Measurements from ENCODE around the gene DPF3. TPM values are rescaled to one million over a fixed set of nuclear protein-coding genes. Genes with fewer than 3 reads are reported as not detected.
A peak's percentile ranks its signal among the peaks of the same experiment; 100 is the strongest.

The DPF3 gene
- total RNA-seq, 2 experiments from 2014 or later: 3.8 to 4.1 TPM

DNA sequence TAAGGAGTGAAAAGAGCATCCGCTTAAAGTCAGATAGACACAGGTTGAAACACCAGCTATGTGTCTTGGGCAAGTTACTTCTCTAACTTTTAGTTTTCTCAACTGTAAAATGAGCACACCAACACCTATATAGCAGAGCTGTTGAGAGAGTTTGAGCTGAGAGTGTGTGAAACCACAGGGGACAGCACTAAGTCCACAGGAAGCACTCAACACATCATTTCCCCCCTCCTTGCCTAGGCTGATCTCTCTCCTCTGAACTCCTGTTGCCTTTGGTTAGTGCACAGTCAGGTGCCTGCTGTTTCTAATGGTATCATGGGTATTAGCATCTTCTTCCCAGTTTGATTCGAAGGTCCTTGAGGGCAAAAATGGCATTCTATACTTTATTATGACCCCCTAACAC is 176.7 kb downstream of the DPF3 start:
- Mint-ChIP-seq H3K4me3 (no peak overlapping the region), H3K36me3 (peaks cover 3% of the 10 kb centered on the region), H3K9me3 (no peaks in the 10 kb centered on the region)

GRCh38 chr14:72716476-72716875 is 177.4 kb downstream of the DPF3 start:
- Mint-ChIP-seq H3K27me3 (no peaks in the 10 kb centered on the region), H3K4me3 (no peak overlapping the region), H3K36me3 (peaks cover 4% of the 10 kb centered on the region), H3K27ac (peak overlapping the region; percentile 37), H3K9me3 (no peaks in the 10 kb centered on the region), H3K4me1 (peaks cover 34% of the 10 kb centered on the region)
- POLR2A ChIA-PET: interaction anchor here (1.8 kb wide), 1 partner anchor 175 kb away, joined by 5 read pairs; no protein-coding TSS in a partner anchor
- ATAC-seq (ENCODE audit: low read depth): no peak
- no peak for DNase-seq

More for the DNA sequence above, 176.7 kb downstream of the DPF3 start:
- Mint-ChIP-seq H3K4me1 (peaks cover 34% of the 10 kb centered on the region), H3K27ac (no peak overlapping the region), H3K27me3 (no peaks in the 10 kb centered on the region)
- DNase-seq (no peak), ATAC-seq (ENCODE audit: low read depth) (no peak)
- POLR2A ChIA-PET: no interaction called here

DNA sequence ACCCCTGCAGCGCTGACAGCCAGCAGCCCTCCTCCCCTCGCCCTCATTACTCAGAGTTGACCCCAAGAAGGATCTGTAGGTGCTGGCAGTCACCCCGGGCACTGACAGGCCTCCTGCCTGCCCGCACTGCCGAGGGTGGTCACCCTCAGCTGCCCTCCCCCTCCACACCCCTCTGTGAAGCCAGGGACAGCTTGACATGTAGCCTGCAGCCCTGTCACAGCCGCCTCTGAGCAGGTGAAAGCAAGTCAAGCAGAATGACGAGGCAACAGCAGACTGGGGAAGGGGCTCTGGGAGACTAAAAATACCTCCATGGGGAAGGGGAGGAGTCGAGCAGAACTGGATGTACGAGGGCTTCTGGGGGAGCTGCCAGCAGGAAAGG is 178.1 kb downstream of the DPF3 start:
- peaks cover 34% of the 10 kb centered on the region for H3K4me1 Mint-ChIP-seq

DNA sequence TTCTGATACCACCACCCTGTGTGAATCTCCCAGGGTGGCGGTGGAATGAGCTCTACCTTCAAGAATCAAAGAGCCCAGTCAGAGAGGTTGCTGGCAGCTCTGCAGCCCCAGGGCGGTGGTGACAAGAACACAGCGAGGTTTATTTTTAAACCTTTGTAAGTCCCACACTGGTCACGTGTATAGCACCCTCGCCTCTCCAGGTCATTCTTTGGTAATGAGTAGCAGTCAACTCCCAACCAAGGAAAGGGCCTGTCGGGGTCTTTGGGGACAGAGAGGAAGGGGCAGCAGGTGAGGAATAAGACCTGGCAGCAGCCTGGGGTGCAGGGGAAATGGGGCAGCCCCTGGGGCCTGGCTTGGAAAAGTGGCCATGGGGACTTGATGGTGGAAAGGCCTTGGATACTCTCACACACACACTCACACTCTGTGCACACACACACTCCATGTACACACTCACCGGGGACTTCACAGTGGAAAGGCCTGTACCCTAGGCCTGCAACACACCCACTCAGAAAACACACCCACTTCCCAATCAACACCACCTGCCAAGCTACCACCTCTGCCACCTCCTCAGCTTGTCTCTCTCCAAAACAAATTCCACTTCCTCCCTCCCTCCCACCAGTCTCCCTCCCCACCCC is 178.6 kb downstream of the DPF3 start:
- POLR2A ChIA-PET: interaction anchor here (1.8 kb wide), 1 partner anchor 176 kb away, joined by 5 read pairs; no protein-coding TSS in a partner anchor
- no peak overlapping the region for H3K4me3 Mint-ChIP-seq
- peak overlapping the region; percentile 47 for H3K27ac Mint-ChIP-seq
- H3K27me3 Mint-ChIP-seq: no peaks in the 10 kb centered on the region
- H3K4me1 Mint-ChIP-seq: peaks cover 34% of the 10 kb centered on the region
- no peaks in the 10 kb centered on the region for H3K9me3 Mint-ChIP-seq
- ATAC-seq (ENCODE audit: low read depth) (no peak), DNase-seq (no peak)
- peaks cover 7% of the 10 kb centered on the region for H3K36me3 Mint-ChIP-seq

More for the DNA sequence above, 178.1 kb downstream of the DPF3 start:
- peaks cover 7% of the 10 kb centered on the region for H3K36me3 Mint-ChIP-seq
- POLR2A ChIA-PET: interaction anchor here (1.8 kb wide), 1 partner anchor 176 kb away, joined by 5 read pairs; no protein-coding TSS in a partner anchor
- DNase-seq (no peak), ATAC-seq (ENCODE audit: low read depth) (no peak)
- no peaks in the 10 kb centered on the region for H3K9me3 Mint-ChIP-seq
- no peak overlapping the region for H3K4me3 Mint-ChIP-seq
- H3K27me3 Mint-ChIP-seq: no peaks in the 10 kb centered on the region
- no peak overlapping the region for H3K27ac Mint-ChIP-seq

GRCh38 chr14:72714871-72715214 is 179.1 kb downstream of the DPF3 start:
- Mint-ChIP-seq H3K4me3 (no peak overlapping the region), H3K27me3 (no peaks in the 10 kb centered on the region), H3K36me3 (peaks cover 7% of the 10 kb centered on the region), H3K9me3 (no peaks in the 10 kb centered on the region), H3K27ac (peak overlapping the region; percentile 26), H3K4me1 (peaks cover 34% of the 10 kb centered on the region)
- DNase-seq (peak; percentile 35), ATAC-seq (ENCODE audit: low read depth) (no peak)
- POLR2A ChIA-PET: interaction anchor here (1.8 kb wide), 1 partner anchor 177 kb away, joined by 5 read pairs; no protein-coding TSS in a partner anchor

GRCh38 chr14:72714094-72714493 is 179.8 kb downstream of the DPF3 start:
- DNase-seq (peak; percentile 80), ATAC-seq (ENCODE audit: low read depth) (peak; percentile 81)
- H3K36me3 Mint-ChIP-seq: peaks cover 7% of the 10 kb centered on the region
- peak overlapping the region; percentile 68 for H3K4me3 Mint-ChIP-seq
- H3K27me3 Mint-ChIP-seq: no peaks in the 10 kb centered on the region
- H3K4me1 Mint-ChIP-seq: peaks cover 34% of the 10 kb centered on the region
- H3K27ac Mint-ChIP-seq: peak overlapping the region; percentile 57
- POLR2A ChIA-PET: interaction anchor here (0.7 to 1.1 kb wide), 2 partner anchors 9 to 195 kb away, joined by 3 to 4 read pairs; no protein-coding TSS in a partner anchor
- H3K9me3 Mint-ChIP-seq: no peaks in the 10 kb centered on the region

DNA sequence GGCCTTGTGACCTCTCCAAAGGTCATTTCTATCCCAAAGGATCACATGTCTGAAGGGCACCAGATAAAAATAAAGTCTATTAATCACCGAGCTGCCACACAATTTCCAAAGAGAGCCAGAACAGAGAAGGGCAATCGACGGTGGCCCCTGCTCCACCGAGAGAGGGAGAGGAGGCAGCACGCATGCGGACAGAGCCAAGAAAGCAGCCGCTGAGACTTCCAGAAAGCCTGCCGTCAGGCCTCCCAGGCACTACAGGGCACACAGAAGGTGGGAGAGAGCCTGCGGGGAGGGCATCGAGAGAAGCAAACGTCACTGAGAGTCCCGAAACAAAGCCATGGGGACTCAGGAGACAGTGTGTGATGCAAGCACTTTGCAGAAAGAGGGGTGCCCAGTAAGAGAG is 182.0 kb downstream of the DPF3 start:
- Mint-ChIP-seq H3K9me3 (no peaks in the 10 kb centered on the region), H3K4me3 (no peak overlapping the region), H3K27me3 (peaks cover 2% of the 10 kb centered on the region), H3K27ac (no peak overlapping the region), H3K4me1 (peaks cover 27% of the 10 kb centered on the region), H3K36me3 (peaks cover 4% of the 10 kb centered on the region)
- no peak for DNase-seq
- no peak for ATAC-seq (ENCODE audit: low read depth)
- POLR2A ChIA-PET: no interaction called here

- Mint-ChIP-seq H3K9me3 (no peaks in the 10 kb centered on the region), H3K4me3 (no peak overlapping the region), H3K36me3 (peaks cover 4% of the 10 kb centered on the region), H3K27me3 (peaks cover 2% of the 10 kb centered on the region), H3K27ac (no peak overlapping the region), H3K4me1 (peaks cover 31% of the 10 kb centered on the region)
- ATAC-seq (ENCODE audit: low read depth) (no peak), DNase-seq (no peak)
- POLR2A ChIA-PET: no interaction called here
These were observed 183.8 kb downstream of the DPF3 start for GRCh38 chr14:72709916-72710611.

DNA sequence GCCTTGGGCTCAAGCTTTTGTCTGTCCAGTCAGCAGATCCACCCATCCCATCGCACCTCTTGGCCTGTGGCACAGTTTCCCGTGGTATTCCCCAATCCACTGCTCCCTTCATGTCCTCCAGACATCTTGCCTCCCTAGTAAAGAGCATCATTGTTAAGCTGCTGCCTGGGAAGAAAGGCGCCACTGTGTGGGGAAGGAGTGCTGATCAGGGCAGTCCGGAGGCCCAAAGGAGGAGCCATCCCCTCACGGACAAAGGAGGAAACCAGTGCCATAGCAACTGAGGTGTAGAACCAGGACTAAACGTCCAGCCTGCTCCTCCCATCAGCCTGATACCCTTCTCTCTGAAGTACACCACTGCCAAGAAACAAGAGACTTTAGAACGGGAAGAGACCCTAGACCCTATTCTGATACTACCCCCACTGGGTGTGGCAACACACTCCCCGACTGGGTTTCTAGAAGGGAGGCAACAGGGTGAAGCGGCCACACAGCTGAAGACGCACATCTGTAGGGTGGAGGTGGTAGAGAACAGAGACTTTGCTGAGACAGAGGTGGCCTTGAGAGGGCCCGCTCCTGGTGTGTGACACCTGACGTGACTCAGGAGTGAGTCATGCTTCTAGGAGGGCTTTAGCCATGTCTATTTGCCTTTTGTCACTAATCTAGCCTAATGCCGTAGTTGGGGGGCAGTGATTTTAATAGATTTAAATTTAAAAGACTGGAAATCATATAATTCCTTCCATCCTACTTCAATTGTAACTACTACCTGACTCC is 185.0 kb downstream of the DPF3 start:
- DNase-seq: no peak
- Mint-ChIP-seq H3K36me3 (peaks cover 4% of the 10 kb centered on the region), H3K27ac (no peak overlapping the region), H3K9me3 (no peaks in the 10 kb centered on the region), H3K27me3 (peaks cover 2% of the 10 kb centered on the region), H3K4me1 (peaks cover 27% of the 10 kb centered on the region), H3K4me3 (no peak overlapping the region)
- ATAC-seq (ENCODE audit: low read depth): no peak
- POLR2A ChIA-PET: no interaction called here

- POLR2A ChIA-PET: no interaction called here
These were observed 185.7 kb downstream of the DPF3 start for GRCh38 chr14:72708222-72708621.

GRCh38 chr14:72706485-72706884 is 187.4 kb downstream of the DPF3 start:
- Mint-ChIP-seq H3K27ac (no peak overlapping the region), H3K4me1 (peaks cover 21% of the 10 kb centered on the region), H3K9me3 (no peaks in the 10 kb centered on the region), H3K36me3 (peaks cover 3% of the 10 kb centered on the region), H3K4me3 (no peak overlapping the region), H3K27me3 (peaks cover 3% of the 10 kb centered on the region)
- peak; percentile 95 for ATAC-seq (ENCODE audit: low read depth)
- POLR2A ChIA-PET: no interaction called here
- DNase-seq: no peak

More at GRCh38 chr14:72708222-72708621, 185.7 kb downstream of the DPF3 start:
- Mint-ChIP-seq H3K27me3 (peaks cover 2% of the 10 kb centered on the region), H3K9me3 (no peaks in the 10 kb centered on the region), H3K4me1 (peaks cover 21% of the 10 kb centered on the region), H3K27ac (no peak overlapping the region), H3K36me3 (peaks cover 4% of the 10 kb centered on the region), H3K4me3 (no peak overlapping the region)
- ATAC-seq (ENCODE audit: low read depth) (no peak), DNase-seq (no peak)

- Mint-ChIP-seq H3K27me3 (peaks cover 3% of the 10 kb centered on the region), H3K4me1 (peaks cover 21% of the 10 kb centered on the region)
- POLR2A ChIA-PET: interaction anchor here (0.6 to 0.8 kb wide), 2 partner anchors 10 to 888 kb away, joined by 3 read pairs; no protein-coding TSS in a partner anchor
These were observed 189.4 kb downstream of the DPF3 start for GRCh38 chr14:72704502-72704901.

GRCh38 chr14:72701605-72702004 is 192.3 kb downstream of the DPF3 start:
- no peak for ATAC-seq (ENCODE audit: low read depth)
- Mint-ChIP-seq H3K36me3 (peaks cover 10% of the 10 kb centered on the region), H3K4me3 (no peak overlapping the region), H3K27me3 (peaks cover 2% of the 10 kb centered on the region), H3K4me1 (peaks cover 22% of the 10 kb centered on the region), H3K9me3 (no peaks in the 10 kb centered on the region), H3K27ac (no peak overlapping the region)
- DNase-seq: no peak
- POLR2A ChIA-PET: no interaction called here

More at GRCh38 chr14:72704502-72704901, 189.4 kb downstream of the DPF3 start:
- no peak overlapping the region for H3K27ac Mint-ChIP-seq
- H3K9me3 Mint-ChIP-seq: no peaks in the 10 kb centered on the region
- no peaks in the 10 kb centered on the region for H3K36me3 Mint-ChIP-seq
- H3K4me3 Mint-ChIP-seq: no peak overlapping the region
- ATAC-seq (ENCODE audit: low read depth): no peak
- no peak for DNase-seq

Data from activated naive CD8-positive, alpha-beta T cell treated with anti-CD3 and anti-CD28 coated beads, Interleukin-2, amount 10 ng/mL, durations not matched to agents 7 days and 5 days (primary cell).